HG03280 (cell line): ENCODE results near the gene ATP10D.
"Not testable (repeated sequence)": the region's sequence is repeated elsewhere in the genome, so short reads cannot be mapped to it uniquely, and the experiment has no call there.

Experiments used
- ATAC-seq: cut with Tn5 transposase; IDR thresholded peaks from one replicate; pipeline ENCODE4 v1.9.1; 2021; ENCODE audit warnings: mild to moderate bottlenecking, moderate library complexity; ENCODE audit not compliant: unreplicated experiment

ATP10D gene

DNA sequence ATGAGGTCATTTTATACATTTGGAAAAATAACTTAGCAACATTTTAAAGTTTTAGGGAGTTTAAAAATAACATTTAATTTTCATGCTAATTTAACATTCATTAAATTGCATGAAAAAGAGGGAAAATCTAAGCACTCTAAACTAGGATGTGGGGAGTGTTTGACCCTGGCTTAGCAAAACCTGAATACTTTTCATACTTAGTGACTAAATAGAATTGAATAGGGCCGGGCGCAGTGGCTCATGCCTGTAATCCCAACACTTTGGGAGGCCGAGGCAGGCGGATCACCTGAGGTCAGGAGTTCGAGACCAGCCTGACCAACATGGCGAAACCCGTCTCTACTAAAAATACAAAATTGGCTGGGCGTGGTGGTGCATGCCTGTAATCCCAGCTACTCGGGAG is 1.7 kb downstream of the ATP10D start:
- ATAC-seq = not testable (repeated sequence)

DNA sequence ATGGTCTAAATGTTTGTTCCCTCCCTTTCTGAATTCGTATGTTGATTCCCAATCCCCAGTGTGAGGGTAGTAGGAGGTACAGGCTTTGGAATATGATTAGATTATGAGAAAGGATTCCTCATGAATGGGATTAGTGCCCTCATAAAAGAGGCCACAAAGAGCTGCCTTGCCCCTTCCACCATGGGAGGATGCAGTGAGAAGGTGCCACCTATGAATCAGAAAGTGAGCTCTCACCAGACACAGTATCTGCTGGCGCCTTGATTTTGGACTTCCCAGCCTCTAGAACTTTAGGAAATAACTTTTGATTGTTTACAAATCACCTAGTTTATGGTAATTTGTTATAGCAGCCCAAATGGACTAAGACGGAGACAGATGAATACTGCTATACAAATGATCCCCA is 3.6 kb downstream of the ATP10D start:
- no peak for ATAC-seq

DNA sequence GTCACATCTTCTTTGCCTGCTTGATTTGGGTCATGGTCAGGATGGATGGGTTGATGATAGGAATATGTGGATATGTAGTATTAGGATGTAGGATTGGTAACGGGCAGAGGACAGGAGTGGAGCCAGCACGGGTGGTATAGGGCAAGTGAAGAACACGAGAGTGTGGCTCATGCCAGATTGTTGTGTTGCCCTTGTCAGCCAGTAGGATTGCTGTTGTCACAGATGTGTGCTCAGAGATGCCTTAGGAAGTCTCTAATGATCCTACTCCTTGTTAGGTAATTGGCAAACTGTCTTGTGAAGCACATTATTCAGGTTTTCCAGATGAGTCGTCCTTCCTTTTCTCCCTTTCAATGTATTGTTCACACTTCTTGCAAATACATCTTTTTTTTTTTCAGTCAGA is 5.5 kb downstream of the ATP10D start:
- peak; percentile 74 for ATAC-seq

DNA sequence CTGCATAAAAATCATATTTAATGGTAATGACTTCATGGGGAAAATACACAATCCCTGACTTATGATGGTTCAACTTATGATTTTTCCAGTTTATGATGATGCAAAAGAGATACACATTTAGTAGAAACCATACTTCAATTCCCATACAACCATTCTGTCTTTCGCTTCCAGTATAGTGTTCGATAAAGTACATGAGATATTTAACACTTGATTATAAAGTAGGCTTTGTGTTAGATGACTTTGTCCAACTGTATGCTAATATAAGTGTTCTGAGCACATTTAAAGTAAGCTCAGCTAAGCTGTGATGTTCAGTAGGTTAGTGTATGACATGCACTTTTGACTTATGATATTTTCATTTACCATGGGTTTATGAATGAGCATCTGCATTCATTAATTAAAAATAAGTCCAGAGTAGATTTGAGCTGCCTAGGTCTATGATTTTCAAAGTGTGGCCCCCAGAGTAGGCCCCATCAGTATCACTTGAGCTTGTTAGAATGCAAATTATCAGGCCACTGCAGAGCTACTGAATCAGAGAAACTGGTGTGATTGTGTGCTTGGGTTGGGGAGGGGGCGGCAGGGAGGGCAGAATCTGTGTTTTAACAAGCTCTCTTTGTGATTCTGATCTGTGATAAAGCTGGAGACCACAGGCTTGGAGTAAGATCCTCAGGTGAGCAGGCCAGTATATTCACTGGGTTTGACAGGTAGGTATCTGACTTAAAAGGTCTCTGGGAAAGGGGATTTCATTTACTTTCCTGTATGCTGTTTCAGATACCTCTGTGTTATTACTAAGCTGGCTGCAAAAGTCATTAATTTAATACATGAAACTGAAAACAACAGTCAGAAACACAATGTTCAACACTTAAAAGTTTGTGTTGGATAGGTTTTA is 8.4 kb downstream of the ATP10D start:
- ATAC-seq = peak; percentile 52

GRCh38 chr4:47494124-47494430 is 9.0 kb downstream of the ATP10D start:
- ATAC-seq = no peak

DNA sequence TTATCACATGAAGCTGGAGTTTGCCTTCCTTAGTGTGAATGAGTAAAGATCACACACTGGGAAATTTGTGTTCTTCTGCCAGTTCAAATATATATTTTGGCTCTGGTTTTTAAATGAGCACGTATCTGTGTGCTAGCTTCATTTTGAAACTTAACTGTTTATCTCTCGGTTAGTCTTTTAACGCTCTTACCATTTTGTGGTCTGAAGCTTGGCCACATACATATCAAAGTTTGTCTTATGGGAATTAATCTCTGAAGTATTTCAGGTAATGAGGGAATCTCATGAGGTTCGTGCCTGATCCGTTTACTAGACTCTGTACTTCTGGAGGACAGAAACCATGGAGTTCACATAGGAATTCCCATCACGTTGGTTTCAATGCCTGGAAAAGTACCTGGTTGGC is 13.8 kb downstream of the ATP10D start:
- no peak for ATAC-seq

- ATAC-seq = no peak
These were observed 14.6 kb downstream of the ATP10D start for GRCh38 chr4:47499700-47500099.

DNA sequence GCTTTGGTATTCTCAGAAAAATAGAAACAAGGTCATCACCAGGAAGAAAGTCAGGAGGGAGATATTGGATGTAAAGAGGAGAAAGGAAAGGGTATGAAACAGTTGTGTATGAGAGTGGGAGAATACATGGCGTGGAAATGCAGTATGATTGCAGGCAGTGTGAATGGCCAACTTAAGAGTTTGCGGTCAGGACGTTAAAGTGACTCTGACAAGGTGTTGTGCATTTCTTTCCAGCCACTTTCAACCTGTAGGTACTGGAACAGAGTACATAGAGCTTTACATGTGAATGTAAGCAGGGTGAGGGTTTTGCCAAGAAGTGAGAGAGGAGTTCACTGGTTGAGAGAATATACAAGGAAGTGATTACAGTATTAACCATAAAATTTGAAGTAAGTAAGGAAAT is 15.7 kb downstream of the ATP10D start:
- ATAC-seq = no peak

DNA sequence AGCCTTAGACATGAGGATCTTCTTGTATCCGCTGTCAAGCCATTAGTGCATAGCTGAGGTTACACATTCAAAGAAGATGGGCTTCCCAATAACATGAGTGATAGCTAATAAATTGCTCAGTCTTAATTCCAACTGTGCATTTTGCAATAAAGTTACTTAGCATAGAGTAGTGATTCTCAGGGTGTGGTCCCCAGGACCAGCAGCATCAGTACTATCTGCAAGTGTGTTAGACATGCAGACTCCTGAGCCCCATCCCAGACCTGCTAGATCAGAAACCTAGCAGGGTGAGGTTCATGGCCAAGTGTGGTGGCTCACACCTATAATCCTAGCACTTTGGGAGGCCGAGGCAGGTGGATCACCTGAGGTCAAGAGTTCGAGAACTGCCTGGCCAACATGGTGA is 20.1 kb downstream of the ATP10D start:
- ATAC-seq = no peak

DNA sequence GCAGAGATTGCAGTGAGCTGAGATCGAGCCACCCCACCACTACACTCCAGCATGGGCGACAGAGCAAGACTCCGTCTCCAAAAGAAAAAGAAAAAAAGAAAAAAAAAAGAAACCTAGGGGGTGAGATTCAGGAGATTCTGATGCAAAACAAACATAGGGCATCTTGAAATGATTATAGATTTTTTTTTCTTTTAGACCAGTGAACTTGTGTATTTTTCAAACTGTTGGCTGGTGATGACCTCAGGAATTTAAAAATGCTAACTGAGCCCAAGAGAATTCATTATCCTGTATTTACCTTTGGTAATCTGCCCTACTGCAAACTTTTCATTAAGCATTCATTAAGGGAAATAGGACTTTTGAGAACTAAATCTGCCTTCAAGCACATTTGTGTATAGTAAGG is 20.6 kb downstream of the ATP10D start:
- ATAC-seq = no peak

- peak; percentile 95 for ATAC-seq
These were observed 25.6 kb downstream of the ATP10D start for GRCh38 chr4:47510506-47511143.

- ATAC-seq = no peak
These were observed 28.4 kb downstream of the ATP10D start for GRCh38 chr4:47513461-47513860.

GRCh38 chr4:47519239-47519883 is 34.3 kb downstream of the ATP10D start:
- ATAC-seq = peak; percentile 98

GRCh38 chr4:47525154-47525819 is 40.2 kb downstream of the ATP10D start:
- no peak for ATAC-seq

- no peak for ATAC-seq
These were observed 41.2 kb downstream of the ATP10D start for GRCh38 chr4:47526281-47526680.

- not testable (repeated sequence) for ATAC-seq
These were observed 43.6 kb downstream of the ATP10D start for GRCh38 chr4:47528646-47529045.

GRCh38 chr4:47530801-47531200 is 45.7 kb downstream of the ATP10D start:
- ATAC-seq = no peak

- peak; percentile 97 for ATAC-seq
These were observed 46.3 kb downstream of the ATP10D start for GRCh38 chr4:47531241-47531953.

DNA sequence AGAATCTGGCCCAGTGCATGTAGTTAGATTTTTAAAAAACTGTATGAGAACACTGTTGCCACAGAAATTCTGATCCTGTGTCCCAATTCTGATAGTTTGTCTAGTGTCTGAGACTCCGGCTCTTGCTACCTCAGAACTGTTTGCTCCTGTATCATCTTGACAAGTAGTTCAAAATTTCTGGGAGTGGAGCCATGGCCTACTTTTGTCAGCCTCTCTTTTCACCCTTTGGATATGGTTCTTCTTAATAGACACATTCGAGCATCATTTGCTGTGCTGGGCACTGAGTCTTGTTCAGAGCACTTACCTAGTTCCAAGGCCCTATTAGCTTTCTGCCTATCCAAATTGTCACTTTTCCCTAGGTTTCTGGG is 46.9 kb downstream of the ATP10D start:
- no peak for ATAC-seq

DNA sequence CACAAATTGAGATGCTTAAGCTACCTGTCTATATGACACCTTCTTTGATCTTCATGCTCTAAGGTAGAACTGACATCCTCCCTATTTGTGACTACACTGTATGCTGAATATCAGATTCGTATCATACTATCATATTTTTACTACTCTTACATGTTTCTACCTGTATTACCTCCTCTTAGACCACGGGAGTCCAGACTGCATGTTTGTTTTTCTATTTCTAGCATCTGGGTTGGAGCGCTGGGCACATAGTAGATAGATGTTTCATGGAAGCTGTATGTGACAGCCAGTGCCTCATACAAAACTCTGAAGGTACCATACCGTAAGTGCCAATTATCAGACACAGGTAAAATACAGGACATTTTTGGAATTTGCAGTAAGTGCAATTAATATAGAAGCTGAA is 47.6 kb downstream of the ATP10D start:
- no peak for ATAC-seq
